GM13977 (cell line): ENCODE results near the gene HERC3.

Experiments
- DNase-seq: peaks from one replicate; pipeline ENCODE4 v3.0.0; 2012; ENCODE audit warnings: low spot score
- in situ Hi-C: fragments of 300-500 bp; cut with MboI; formaldehyde crosslinking; loops from one replicate; pipeline ENCODE4 v1.12.0; 2022; ENCODE audit warnings: low sequenced_read_pairs, low pct_unique_long_range_greater_than_20kb, mixed read lengths, inconsistent platforms; ENCODE audit not compliant: unreplicated experiment
- TF ChIP-seq, protein P1 (sequence below): IDR thresholded peaks from 2 replicates; pipeline ENCODE4 v1.5.1; 2012; ENCODE audit warnings: mild to moderate bottlenecking, control low read depth; ENCODE audit not compliant: insufficient read depth; ENCODE audit errors: extremely low read depth, missing control alignments

Gene HERC3

DNA sequence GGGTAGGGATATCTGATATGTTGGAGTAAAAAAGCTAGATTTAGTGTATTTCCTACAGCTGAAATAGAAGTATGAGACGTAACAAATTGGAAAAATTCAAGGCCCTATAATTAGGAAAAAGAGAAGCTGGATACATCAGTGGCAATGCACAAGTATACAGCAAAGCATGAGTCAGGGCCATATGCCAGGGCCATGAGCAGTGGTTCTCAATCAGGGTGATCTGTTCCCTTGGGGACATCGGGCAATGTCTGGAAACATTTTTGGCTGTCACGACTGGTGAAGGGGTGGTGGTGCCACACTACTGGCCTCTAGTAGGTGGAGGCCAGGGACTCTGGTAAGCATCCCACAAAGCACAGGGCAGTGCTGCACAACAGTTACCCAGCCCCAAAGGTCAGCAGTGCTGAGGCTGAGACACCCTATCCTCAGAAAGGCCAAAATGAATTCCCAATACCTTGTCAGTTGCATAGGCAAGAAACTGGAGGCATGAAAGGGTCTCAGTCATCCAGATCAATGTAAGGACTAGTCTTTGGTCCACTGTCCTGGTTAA, 142.2 kb downstream of the HERC3 start:
- TF ChIP-seq, protein P1, sequence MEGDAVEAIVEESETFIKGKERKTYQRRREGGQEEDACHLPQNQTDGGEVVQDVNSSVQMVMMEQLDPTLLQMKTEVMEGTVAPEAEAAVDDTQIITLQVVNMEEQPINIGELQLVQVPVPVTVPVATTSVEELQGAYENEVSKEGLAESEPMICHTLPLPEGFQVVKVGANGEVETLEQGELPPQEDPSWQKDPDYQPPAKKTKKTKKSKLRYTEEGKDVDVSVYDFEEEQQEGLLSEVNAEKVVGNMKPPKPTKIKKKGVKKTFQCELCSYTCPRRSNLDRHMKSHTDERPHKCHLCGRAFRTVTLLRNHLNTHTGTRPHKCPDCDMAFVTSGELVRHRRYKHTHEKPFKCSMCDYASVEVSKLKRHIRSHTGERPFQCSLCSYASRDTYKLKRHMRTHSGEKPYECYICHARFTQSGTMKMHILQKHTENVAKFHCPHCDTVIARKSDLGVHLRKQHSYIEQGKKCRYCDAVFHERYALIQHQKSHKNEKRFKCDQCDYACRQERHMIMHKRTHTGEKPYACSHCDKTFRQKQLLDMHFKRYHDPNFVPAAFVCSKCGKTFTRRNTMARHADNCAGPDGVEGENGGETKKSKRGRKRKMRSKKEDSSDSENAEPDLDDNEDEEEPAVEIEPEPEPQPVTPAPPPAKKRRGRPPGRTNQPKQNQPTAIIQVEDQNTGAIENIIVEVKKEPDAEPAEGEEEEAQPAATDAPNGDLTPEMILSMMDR = no peak
- DNase-seq = no peak
- in situ Hi-C loops = no loop called here

DNA sequence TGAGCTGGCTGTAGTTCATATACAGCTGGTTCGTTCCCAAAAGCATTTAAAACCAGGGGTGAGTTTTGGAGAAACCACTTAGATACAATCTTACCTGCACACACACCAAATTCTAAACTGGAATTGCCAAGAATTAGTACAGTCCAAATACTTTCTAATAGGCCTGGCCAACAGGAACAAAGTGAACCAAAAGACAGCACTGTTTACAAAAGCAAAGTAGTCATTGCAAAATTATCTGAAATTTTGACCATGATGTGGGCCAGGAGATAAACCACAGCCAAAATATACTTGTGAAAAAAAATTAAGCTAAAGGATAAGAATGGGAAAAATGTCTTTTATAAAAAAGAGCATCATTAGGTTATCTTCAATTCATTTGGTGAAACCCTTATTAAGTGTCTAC, 143.3 kb downstream of the HERC3 start:
- in situ Hi-C loops = no loop called here
- TF ChIP-seq, protein P1 = no peak
- DNase-seq = no peak

DNA sequence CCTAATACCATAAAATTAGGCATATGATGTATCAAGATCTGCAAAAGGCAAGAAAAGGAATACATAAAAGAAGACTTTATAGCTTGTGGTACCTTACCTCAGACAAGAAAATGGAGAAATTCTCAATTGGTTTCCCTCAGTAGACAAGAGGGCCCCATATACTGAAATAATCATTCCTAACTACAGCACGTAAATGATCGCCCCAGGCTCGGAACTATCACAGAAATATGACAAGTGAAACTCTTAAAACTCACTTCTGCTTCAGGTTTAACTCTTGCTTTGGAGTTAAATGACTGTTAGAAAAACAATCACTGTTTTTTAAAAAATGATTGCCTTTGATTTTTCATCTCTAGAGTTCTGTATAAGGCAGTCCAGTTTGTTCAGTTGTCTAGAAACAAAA, 144.0 kb downstream of the HERC3 start:
- no peak for DNase-seq
- in situ Hi-C loops = no loop called here
- TF ChIP-seq, protein P1 = no peak

DNA sequence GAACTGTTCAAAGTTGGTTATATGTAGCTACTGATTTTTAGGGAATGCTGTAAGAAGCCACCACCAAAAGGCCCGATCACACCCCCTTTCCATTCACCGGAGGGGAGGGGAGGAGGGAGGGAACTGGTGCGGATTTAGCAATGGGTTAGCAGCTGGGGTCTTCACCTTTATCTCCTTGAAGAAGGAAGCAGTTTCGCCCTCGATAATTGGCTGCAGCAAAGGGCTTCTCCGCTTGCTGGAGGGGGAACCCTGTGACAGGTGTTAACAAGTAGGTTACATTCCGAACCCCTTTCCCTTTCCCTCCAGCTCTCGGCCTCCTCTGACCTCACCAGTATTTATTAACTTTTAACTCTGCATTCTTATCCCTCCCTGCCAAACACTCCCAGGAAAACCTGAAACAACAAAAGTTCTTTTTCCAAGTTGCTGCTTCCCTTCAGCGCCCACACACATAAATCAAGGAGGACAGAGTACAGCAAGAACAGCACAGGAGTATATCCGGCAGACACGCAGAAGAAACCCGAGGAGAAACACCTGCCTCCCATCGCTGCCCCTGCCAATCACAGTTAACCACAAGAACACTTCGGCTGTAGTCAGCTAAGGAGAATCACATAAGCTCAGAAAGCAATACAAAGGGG, 145.1 kb downstream of the HERC3 start:
- TF ChIP-seq, protein P1 = no peak
- peak; percentile 50 for DNase-seq
- in situ Hi-C loops = no loop called here

DNA sequence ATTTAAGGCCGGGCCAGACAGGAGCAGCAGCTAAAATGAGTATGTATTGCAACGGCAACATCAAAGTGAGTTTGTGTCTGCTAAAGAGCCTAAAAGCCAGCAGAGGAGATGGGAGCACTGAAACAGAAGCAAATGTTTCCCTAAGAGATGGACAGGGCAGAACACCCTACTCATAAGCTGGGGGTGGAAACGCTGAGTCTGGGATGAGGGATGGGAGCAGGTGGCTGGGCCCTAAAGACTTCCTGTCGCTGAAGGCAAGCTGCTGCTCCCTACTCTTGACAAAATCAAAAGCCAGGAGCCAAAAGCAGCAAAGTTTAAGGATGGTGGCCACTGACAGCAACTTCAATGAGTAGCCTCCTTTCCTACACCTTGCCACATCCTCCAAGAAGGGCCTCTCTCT, 145.9 kb downstream of the HERC3 start:
- TF ChIP-seq, protein P1 = no peak
- in situ Hi-C loops = no loop called here
- no peak for DNase-seq

DNA sequence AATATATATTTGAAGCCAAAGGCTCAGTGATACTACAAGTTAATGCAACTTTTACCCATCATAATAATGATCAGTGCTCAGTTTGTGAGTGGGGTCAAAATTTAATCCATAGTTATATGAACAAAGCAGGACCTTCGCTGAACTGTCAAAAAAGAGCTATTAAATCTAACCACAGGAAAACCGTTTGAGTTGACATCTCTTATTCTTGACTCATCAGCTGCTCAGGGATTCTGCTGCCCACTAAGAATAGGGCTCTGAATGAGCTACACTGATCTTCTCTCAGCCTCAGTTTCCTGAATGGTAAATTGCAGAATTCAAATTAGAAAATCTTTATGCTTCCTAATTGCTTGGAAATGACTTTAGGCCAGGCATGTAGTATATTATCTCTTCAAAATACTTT, 150.3 kb downstream of the HERC3 start:
- in situ Hi-C loops = no loop called here
- TF ChIP-seq, protein P1 = no peak
- no peak for DNase-seq
